PC-9 (cell line): Measurements from ENCODE around the gene NDUFAF4. TPM values are rescaled to one million over a fixed set of nuclear protein-coding genes. Genes with fewer than 3 reads are reported as not detected.
A peak's percentile ranks its signal among the peaks of the same experiment; 100 is the strongest.

Experiments
- BruUV-seq: library from RNA; stranded (reverse); fragments of 400-500 nt; replicated peaks from 2 replicates; lab custom pipeline; 2021; lab: Mats Ljungman, UMichigan
- CTCF ChIA-PET: fragments of 300-600 bp; sonication (Branson Sonifier 250); formaldehyde crosslinking; loops from one replicate; lab custom pipeline; 2022; ENCODE audit warnings: antibody characterized with exemption; lab: Charles Lee
- POLR2A ChIA-PET: fragments of 300-600 bp; sonication (Branson Sonifier 250); formaldehyde crosslinking; loops from one replicate; lab custom pipeline; 2022; ENCODE audit warnings: antibody characterized with exemption; ENCODE audit not compliant: unreplicated experiment; lab: Charles Lee
- DNase-seq, 2 experiments: peaks; one replicate each; pipeline versions ENCODE4 v3.0.0 to v3.0.0-alpha.2; 2015 to 2022; ENCODE audit warnings: mixed read lengths in 1 of 2
- H2AFZ ChIP-seq: fragments of 200-600 bp; sonication (generic); 2 replicates; pipeline ENCODE4 v1.8.1; 2017; ENCODE audit warnings: antibody characterized with exemption
- H3F3A ChIP-seq: fragments of 200-600 bp; sonication (generic); 2 replicates; pipeline ENCODE4 v1.8.1; 2017; ENCODE audit warnings: antibody characterized with exemption, mild to moderate bottlenecking, low read depth; ENCODE audit not compliant: insufficient read depth
- H3K27ac ChIP-seq: fragments of 200-600 bp; sonication (generic); 2 replicates; pipeline ENCODE4 v1.6.1; 2016; ENCODE audit warnings: mixed run types
- H3K27me3 ChIP-seq: fragments of 200-600 bp; sonication (generic); 2 replicates; pipeline ENCODE4 v1.6.1; 2016; ENCODE audit warnings: low read depth, mixed run types; ENCODE audit not compliant: insufficient read depth
- H3K36me3 ChIP-seq: fragments of 200-600 bp; sonication (generic); 2 replicates; pipeline ENCODE4 v1.6.1; 2016; ENCODE audit warnings: low read depth, mixed run types
- H3K4me1 ChIP-seq: fragments of 200-600 bp; sonication (generic); replicated peaks from 2 replicates; pipeline ENCODE4 v1.6.1; 2016; ENCODE audit warnings: mixed run types; ENCODE audit not compliant: insufficient read depth
- H3K4me2 ChIP-seq: fragments of 200-600 bp; sonication (generic); 2 replicates; pipeline ENCODE4 v1.6.1; 2017; ENCODE audit warnings: mixed run types
- H3K4me3 ChIP-seq: fragments of 200-600 bp; sonication (generic); 2 replicates; pipeline ENCODE4 v1.6.1; 2016; ENCODE audit warnings: mixed run types
- H3K79me2 ChIP-seq: fragments of 200-600 bp; sonication (generic); 2 replicates; pipeline ENCODE4 v1.6.1; 2017; ENCODE audit warnings: low read depth, mixed run types
- H3K9me2 ChIP-seq: fragments of 200-600 bp; sonication (generic); 2 replicates; pipeline ENCODE4 v1.8.1; 2017; ENCODE audit warnings: mild to moderate bottlenecking; ENCODE audit not compliant: insufficient read depth
- H3K9me3 ChIP-seq: fragments of 200-600 bp; sonication (generic); 2 replicates; pipeline ENCODE4 v1.8.1; 2016; ENCODE audit warnings: low read depth; ENCODE audit not compliant: insufficient read depth
- H4K20me1 ChIP-seq: fragments of 200-600 bp; sonication (generic); 2 replicates; pipeline ENCODE4 v1.8.1; 2017; ENCODE audit not compliant: insufficient read depth
- EZH2 ChIP-seq: fragments of 200-600 bp; sonication (generic); IDR thresholded peaks from 2 replicates; pipeline ENCODE4 v1.8.0; 2017; ENCODE audit warnings: antibody characterized with exemption, low read depth
- intact Hi-C: fragments of 100-400 bp; cut with micrococcal nuclease; formaldehyde crosslinking; loops from one replicate; pipeline ENCODE4 v1.10.0; 2022; ENCODE audit not compliant: unreplicated experiment
- total RNA-seq: library from RNA; stranded (reverse); gene quantifications from 2 replicates; pipeline ENCODE4 v1.2.3, GENCODE V29; 2021
- TF ChIP-seq, protein P1 (sequence below): fragments of 200-600 bp; sonication (generic); conservative IDR thresholded peaks from 2 replicates; pipeline ENCODE4 v1.6.1; 2017; ENCODE audit warnings: mixed run types, antibody characterized with exemption, mild to moderate bottlenecking, moderate library complexity

NDUFAF4 gene
- total RNA-seq, 1 experiment from 2014 or later = 35.7 TPM

DNA sequence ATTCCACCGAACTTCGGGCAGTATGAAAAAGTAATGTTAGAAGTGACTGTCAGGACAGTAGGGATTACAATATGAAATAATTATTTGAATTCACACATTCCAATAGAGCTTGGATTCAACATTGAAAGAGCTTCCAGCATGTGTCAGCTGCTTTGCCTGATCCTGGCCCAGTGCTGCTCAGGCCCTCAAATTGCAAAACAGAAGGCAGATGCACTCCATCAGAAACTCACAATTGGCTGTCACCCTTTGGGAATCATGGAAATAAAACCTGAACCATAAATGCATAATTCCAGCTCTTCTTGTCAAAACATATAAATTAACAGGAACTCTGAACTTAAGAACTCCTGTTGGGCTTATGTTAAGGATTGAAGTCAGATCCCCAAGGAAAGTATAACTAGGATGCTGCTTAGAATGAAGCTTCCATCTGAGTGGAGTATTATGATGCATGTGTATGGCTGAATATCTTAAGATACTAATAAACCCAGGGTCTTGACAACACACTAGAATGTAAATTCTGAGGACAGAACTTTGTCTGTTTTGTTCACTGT lies 1.8 kb upstream of the NDUFAF4 start:
- peaks cover 4% of the 10 kb centered on the region for H4K20me1 ChIP-seq
- TF ChIP-seq, protein P1, sequence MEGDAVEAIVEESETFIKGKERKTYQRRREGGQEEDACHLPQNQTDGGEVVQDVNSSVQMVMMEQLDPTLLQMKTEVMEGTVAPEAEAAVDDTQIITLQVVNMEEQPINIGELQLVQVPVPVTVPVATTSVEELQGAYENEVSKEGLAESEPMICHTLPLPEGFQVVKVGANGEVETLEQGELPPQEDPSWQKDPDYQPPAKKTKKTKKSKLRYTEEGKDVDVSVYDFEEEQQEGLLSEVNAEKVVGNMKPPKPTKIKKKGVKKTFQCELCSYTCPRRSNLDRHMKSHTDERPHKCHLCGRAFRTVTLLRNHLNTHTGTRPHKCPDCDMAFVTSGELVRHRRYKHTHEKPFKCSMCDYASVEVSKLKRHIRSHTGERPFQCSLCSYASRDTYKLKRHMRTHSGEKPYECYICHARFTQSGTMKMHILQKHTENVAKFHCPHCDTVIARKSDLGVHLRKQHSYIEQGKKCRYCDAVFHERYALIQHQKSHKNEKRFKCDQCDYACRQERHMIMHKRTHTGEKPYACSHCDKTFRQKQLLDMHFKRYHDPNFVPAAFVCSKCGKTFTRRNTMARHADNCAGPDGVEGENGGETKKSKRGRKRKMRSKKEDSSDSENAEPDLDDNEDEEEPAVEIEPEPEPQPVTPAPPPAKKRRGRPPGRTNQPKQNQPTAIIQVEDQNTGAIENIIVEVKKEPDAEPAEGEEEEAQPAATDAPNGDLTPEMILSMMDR = no peak
- no peak for TF ChIP-seq EZH2
- ChIA-PET CTCF (no interaction called here), POLR2A (no interaction called here)
- BruUV-seq = no TSS peak
- no peak overlapping the region for H3K4me3 ChIP-seq
- no peak overlapping the region for H3K27ac ChIP-seq
- intact Hi-C loops = loop anchor here (1.0 to 10.0 kb wide), 4 partner anchors 155 to 505 kb away; no protein-coding TSS in a partner anchor
- H3K4me1 ChIP-seq = peaks cover 21% of the 10 kb centered on the region
- H3K27me3 ChIP-seq = no peaks in the 10 kb centered on the region
- H3K4me2 ChIP-seq = peak overlapping the region; percentile 87
- H3K79me2 ChIP-seq = peaks cover 29% of the 10 kb centered on the region
- no peak for DNase-seq
- H3K9me2 ChIP-seq = no peaks in the 10 kb centered on the region
- no peaks in the 10 kb centered on the region for H3K9me3 ChIP-seq
- peaks cover 7% of the 10 kb centered on the region; the same call in 1 of the 2 replicates for H3F3A ChIP-seq
- no peak overlapping the region for H2AFZ ChIP-seq
- peaks cover 19% of the 10 kb centered on the region for H3K36me3 ChIP-seq

DNA sequence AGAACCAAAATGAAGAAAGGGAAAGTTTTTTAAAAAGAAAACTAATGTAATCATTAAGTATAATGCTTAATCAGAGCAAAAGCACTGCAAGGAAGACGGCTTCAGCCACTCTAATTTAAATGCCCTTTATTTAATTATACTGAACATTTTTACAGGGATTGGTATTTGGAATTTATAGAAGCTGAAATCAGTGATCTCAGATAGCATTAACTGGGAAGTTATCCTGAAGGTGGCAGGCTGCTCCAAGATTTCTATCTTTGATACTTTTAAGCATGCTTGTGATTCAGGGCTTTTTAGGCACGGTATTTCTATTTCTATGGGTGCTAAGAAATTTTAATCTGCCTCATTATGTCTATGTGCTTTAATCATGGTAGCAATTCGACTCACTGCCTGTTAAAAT lies 1.3 kb upstream of the NDUFAF4 start:
- ChIA-PET CTCF (interaction anchor here (0.9 to 1.1 kb wide), 2 partner anchors 23 to 40 kb away, joined by 3 to 5 read pairs; no protein-coding TSS in a partner anchor), POLR2A (no interaction called here)
- H3K27ac ChIP-seq = peak overlapping the region; percentile 90
- H3K4me3 ChIP-seq = peak overlapping the region; percentile 83
- peak overlapping the region; percentile 87 for H3K4me2 ChIP-seq
- H3K9me3 ChIP-seq = no peaks in the 10 kb centered on the region
- 0 out of 2 replicates have a peak overlapping the region, but pooled peaks have one; percentile 98 for H2AFZ ChIP-seq
- H3K36me3 ChIP-seq = peaks cover 22% of the 10 kb centered on the region
- H3K27me3 ChIP-seq = no peaks in the 10 kb centered on the region
- peaks cover 7% of the 10 kb centered on the region for H4K20me1 ChIP-seq
- TF ChIP-seq EZH2 = no peak
- TF ChIP-seq, protein P1 = peak; percentile 74
- peak in 1 of 2 experiments; percentile 59 for DNase-seq
- no peaks in the 10 kb centered on the region for H3K9me2 ChIP-seq
- H3K79me2 ChIP-seq = peaks cover 34% of the 10 kb centered on the region
- H3F3A ChIP-seq = peaks cover 7% of the 10 kb centered on the region; the same call in 1 of the 2 replicates
- intact Hi-C loops = loop anchor here (1.0 to 10.0 kb wide), 4 partner anchors 155 to 504 kb away; no protein-coding TSS in a partner anchor
- peaks cover 21% of the 10 kb centered on the region for H3K4me1 ChIP-seq
- BruUV-seq = no TSS peak

DNA sequence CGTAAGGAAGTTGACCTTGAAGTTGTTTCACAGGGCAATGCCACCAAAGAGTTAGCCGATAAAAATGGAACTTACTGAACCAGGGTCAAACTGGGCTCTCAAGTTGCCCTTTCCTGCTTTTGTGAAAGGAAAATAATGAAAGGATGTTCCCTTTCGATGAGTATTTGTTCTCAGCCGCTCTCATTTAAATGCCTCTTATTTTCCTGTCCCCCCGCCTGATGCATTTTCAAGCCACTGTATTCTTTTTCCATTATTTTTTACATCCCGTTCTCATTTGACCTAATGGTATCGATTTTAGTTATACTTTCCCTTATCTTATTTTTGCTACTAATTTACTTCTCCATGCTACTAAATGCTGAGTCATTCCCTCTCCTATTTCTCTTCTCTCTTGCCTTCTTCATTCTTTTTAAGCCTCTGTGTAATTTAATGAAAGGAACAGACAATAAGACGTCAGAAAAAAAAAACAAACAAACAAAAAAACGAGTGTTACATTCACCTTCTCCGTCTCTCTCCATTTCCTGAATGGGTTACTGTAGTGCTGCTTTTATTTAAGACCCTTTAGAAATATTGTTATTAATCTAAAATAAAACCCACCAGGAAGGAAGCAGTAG lies 655 bp upstream of the NDUFAF4 start:
- intact Hi-C loops = loop anchor here (10.0 kb wide), 2 partner anchors 496 to 504 kb away; no protein-coding TSS in a partner anchor
- H3K9me2 ChIP-seq = no peaks in the 10 kb centered on the region
- ChIA-PET POLR2A (interaction anchor here (0.7 kb wide), 1 partner anchor 160 kb away, joined by 6 read pairs; no protein-coding TSS in a partner anchor), CTCF (interaction anchor here (0.8 to 1.1 kb wide), 4 partner anchors 24 to 271 kb away, joined by 3 to 5 read pairs (median 4); no protein-coding TSS in a partner anchor)
- peaks cover 8% of the 10 kb centered on the region for H4K20me1 ChIP-seq
- peaks cover 38% of the 10 kb centered on the region for H3K79me2 ChIP-seq
- H3K9me3 ChIP-seq = no peaks in the 10 kb centered on the region
- no peak for TF ChIP-seq EZH2
- TF ChIP-seq, protein P1 = no peak
- H3K36me3 ChIP-seq = peaks cover 27% of the 10 kb centered on the region
- H3K4me2 ChIP-seq = peak overlapping the region; percentile 87
- H3K27me3 ChIP-seq = no peaks in the 10 kb centered on the region
- no peak for DNase-seq
- peak overlapping the region; percentile 98 for H2AFZ ChIP-seq
- peak overlapping the region; percentile 83 for H3K4me3 ChIP-seq
- peaks cover 21% of the 10 kb centered on the region for H3K4me1 ChIP-seq
- TSS peak; percentile 99 for BruUV-seq
- H3F3A ChIP-seq = peaks cover 7% of the 10 kb centered on the region; the same call in 1 of the 2 replicates
- H3K27ac ChIP-seq = peak overlapping the region; percentile 90
